ENCODE results near the gene FURIN. TPM values are rescaled to one million over a fixed set of nuclear protein-coding genes. Genes with fewer than 3 reads are reported as not detected.

FURIN gene
- total RNA-seq, 1 donor from 2014 or later, result 47.6 TPM

GRCh38 chr15:90885432-90886290, 17.3 kb downstream of the FURIN start:
- H3K27me3 ChIP-seq, result no peaks in the 10 kb centered on the region
- no peak for DNase-seq (ENCODE audit: extremely low spot score in 2 of 2)
- peak overlapping the region; percentile 97 for H3K27ac ChIP-seq
- TF ChIP-seq CTCF (IDR thresholded peaks at IDR 0.05), result peak; percentile 92 to 98 (median 98)
- TF ChIP-seq POLR2A (IDR thresholded peaks at IDR 0.05), result no peak
- TF ChIP-seq POLR2AphosphoS5 (IDR thresholded peaks at IDR 0.05; ENCODE audit: insufficient read depth in 1 of 2, low read depth in 1 of 2), result peak in 1 of 2 donors; percentile 32
- intact Hi-C loops (cut with DNase I), result loop anchor here (2.0 to 10.0 kb wide), 2 partner anchors 171 to 237 kb away; partner anchors contain the start of gene BLM
- H3K36me3 ChIP-seq, result peaks cover 0 to 32% of the 10 kb centered on the region in 2 donors
- peak overlapping the region; percentile 57 to 72 for H3K4me3 ChIP-seq
- peaks cover 36% of the 10 kb centered on the region for H3K4me1 ChIP-seq
- no peaks in the 10 kb centered on the region for H3K9me3 ChIP-seq

GRCh38 chr15:90886291-90886614, 17.9 kb downstream of the FURIN start:
- H3K27ac ChIP-seq, result peak overlapping the region; percentile 97
- no peak for DNase-seq (ENCODE audit: extremely low spot score in 2 of 2)
- intact Hi-C loops (cut with DNase I), result loop anchor here (10.0 kb wide), 1 partner anchor 171 kb away; the partner anchor contains the start of gene BLM
- no peaks in the 10 kb centered on the region for H3K27me3 ChIP-seq
- no peaks in the 10 kb centered on the region for H3K9me3 ChIP-seq
- H3K36me3 ChIP-seq, result peaks cover 0 to 32% of the 10 kb centered on the region in 2 donors
- H3K4me1 ChIP-seq, result peaks cover 36% of the 10 kb centered on the region
- no peak overlapping the region for H3K4me3 ChIP-seq
- TF ChIP-seq POLR2AphosphoS5 (IDR thresholded peaks at IDR 0.05; ENCODE audit: insufficient read depth in 1 of 2, low read depth in 1 of 2), result no peak
- TF ChIP-seq POLR2A (IDR thresholded peaks at IDR 0.05), result no peak
- no peak for TF ChIP-seq CTCF (IDR thresholded peaks at IDR 0.05)

- TF ChIP-seq POLR2AphosphoS5 (IDR thresholded peaks at IDR 0.05; ENCODE audit: insufficient read depth in 1 of 2, low read depth in 1 of 2) (no peak), POLR2A (IDR thresholded peaks at IDR 0.05) (no peak), CTCF (IDR thresholded peaks at IDR 0.05) (no peak)
- no peak for DNase-seq (ENCODE audit: extremely low spot score in 2 of 2)
- no peaks in the 10 kb centered on the region for H3K9me3 ChIP-seq
- no peak overlapping the region for H3K4me3 ChIP-seq
- peaks cover 36% of the 10 kb centered on the region for H3K4me1 ChIP-seq
- intact Hi-C loops (cut with DNase I), result loop anchor here (10.0 kb wide), 1 partner anchor 172 kb away; the partner anchor contains the start of gene BLM
- peaks cover 0 to 32% of the 10 kb centered on the region in 2 donors for H3K36me3 ChIP-seq
- H3K27me3 ChIP-seq, result no peaks in the 10 kb centered on the region
- H3K27ac ChIP-seq, result peak overlapping the region; percentile 97
Measured at GRCh38 chr15:90887037-90887481, 18.7 kb downstream of the FURIN start.

- no peaks in the 10 kb centered on the region for H3K9me3 ChIP-seq
- peaks cover 26% of the 10 kb centered on the region for H3K4me1 ChIP-seq
- H3K4me3 ChIP-seq, result no peak overlapping the region
- intact Hi-C loops (cut with DNase I), result loop anchor here (10.0 kb wide), 1 partner anchor 175 kb away; the partner anchor contains the start of gene BLM
- peaks cover 0 to 52% of the 10 kb centered on the region in 2 donors for H3K36me3 ChIP-seq
- DNase-seq (ENCODE audit: extremely low spot score in 2 of 2), result no peak
- H3K27ac ChIP-seq, result no peak overlapping the region
- TF ChIP-seq POLR2AphosphoS5 (IDR thresholded peaks at IDR 0.05; ENCODE audit: insufficient read depth in 1 of 2, low read depth in 1 of 2), result no peak
- TF ChIP-seq POLR2A (IDR thresholded peaks at IDR 0.05), result no peak
- no peak for TF ChIP-seq CTCF (IDR thresholded peaks at IDR 0.05)
- H3K27me3 ChIP-seq, result no peaks in the 10 kb centered on the region
Measured at GRCh38 chr15:90889313-90889730, 20.9 kb downstream of the FURIN start.

Measured in vagina (tissue), 2 donors.